ENCODE measurements around the gene TFPI.
A peak's percentile ranks its signal among the peaks of the same experiment; 100 is the strongest.
"Not testable (repeated sequence)": the region's sequence is repeated elsewhere in the genome, so short reads cannot be mapped to it uniquely, and the experiment has no call there.

TFPI gene

DNA sequence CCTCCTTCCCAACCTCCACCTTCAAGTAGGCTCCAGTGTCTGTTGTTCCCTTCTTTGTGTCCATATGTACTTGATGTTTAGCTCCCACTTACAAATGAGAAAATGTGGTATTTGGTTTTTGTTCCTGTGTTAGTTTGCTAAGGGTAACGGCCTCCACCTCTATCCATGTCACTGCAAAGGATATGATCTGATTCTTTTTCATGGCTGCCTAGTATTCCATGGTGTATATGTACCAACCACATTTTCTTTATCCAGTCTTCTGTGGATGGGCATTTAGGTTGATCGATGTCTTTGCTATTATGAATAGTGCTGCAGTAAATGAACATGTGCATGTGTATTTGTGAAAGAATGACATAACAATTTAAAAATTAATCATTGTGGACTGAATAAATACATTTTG is 19.5 kb upstream of the TFPI start:
- Histone ChIP-seq H4K8ac (ENCODE audit: low read length) (no peak overlapping the region), H3K36me3 (ENCODE audit: control insufficient read depth in 1 of 2, insufficient read depth in 2 of 2, low read depth in 1 of 2, low read length in 2 of 2) (no peaks in the 10 kb centered on the region), H3K4me3 (ENCODE audit: insufficient read depth in 1 of 2, low read depth in 1 of 2, low read length in 2 of 2) (no peak overlapping the region), H2AFZ (ENCODE audit: low read depth, low read length) (no peak overlapping the region), H2BK5ac (ENCODE audit: low read depth, low read length, poor library complexity, severe bottlenecking) (no peak overlapping the region), H3K27ac (ENCODE audit: low read length, poor library complexity, severe bottlenecking) (no peak overlapping the region), H3K23ac (ENCODE audit: low read length in 2 of 2) (no peak overlapping the region), H3K4ac (ENCODE audit: low read depth in 1 of 2, low read length in 2 of 2) (no peak overlapping the region), H3K18ac (ENCODE audit: low read depth in 1 of 2, low read length in 2 of 2) (peak overlapping the region in 1 of 2 experiments; percentile 21), H2BK12ac (ENCODE audit: low read length in 2 of 2) (peak overlapping the region in 1 of 2 experiments; percentile 25), H2BK15ac (ENCODE audit: low read depth, poor library complexity, severe bottlenecking) (no peak overlapping the region), H3K4me2 (ENCODE audit: low read length, poor library complexity, severe bottlenecking) (no peak overlapping the region), H4K91ac (ENCODE audit: low read length) (peak overlapping the region; percentile 15), H3K4me1 (ENCODE audit: control insufficient read depth, insufficient read depth, low read depth, low read length) (no peaks in the 10 kb centered on the region), H2AK5ac (ENCODE audit: low read length, severe bottlenecking) (no peak overlapping the region), H3K14ac (ENCODE audit: low read length in 2 of 2) (no peak overlapping the region), H2BK120ac (ENCODE audit: low read depth, low read length) (no peak overlapping the region), H3K9me3 (ENCODE audit: control insufficient read depth, low read length) (no peaks in the 10 kb centered on the region), H3K9ac (ENCODE audit: low read length) (no peak overlapping the region), H3K79me1 (replicated peaks; ENCODE audit: low read length, poor library complexity, severe bottlenecking) (no peaks in the 10 kb centered on the region), H3K27me3 (ENCODE audit: control insufficient read depth in 1 of 2, insufficient read depth in 1 of 2, low read length in 2 of 2) (no peaks in the 10 kb centered on the region)
- no peak for DNase-seq
- WGBS: 100% methylated on average over 1 of the region's 2 CpGs

DNA sequence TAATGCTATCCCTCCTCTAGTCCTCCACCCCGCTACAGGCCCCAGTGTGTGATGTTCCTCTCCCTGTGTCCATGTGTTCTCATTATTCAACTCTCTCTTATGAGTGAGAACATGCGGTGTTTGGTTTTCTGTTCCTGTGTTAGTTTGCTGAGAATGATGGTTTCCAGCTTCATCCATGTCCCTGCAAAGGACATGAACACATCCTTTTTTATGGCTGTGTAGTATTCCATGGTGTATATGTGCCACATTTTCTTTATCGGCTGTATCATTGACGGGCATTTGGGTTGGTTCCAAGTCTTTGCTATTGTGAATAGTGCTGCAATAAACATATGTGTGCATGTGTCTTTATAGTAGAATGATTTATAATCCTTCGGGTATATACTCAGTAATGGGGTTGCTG is 17.8 kb upstream of the TFPI start:
- H4K91ac ChIP-seq (ENCODE audit: low read length); H3K4me3 ChIP-seq (ENCODE audit: insufficient read depth in 1 of 2, low read depth in 1 of 2, low read length in 2 of 2): not testable (repeated sequence)
- WGBS: 93% methylated on average over 2 of the region's 5 CpGs

GRCh38 chr2:187569571-187569970 is 15.3 kb upstream of the TFPI start:
- Histone ChIP-seq H3K9ac (ENCODE audit: low read length) (no peak overlapping the region), H3K23ac (ENCODE audit: low read length in 2 of 2) (no peak overlapping the region), H3K27ac (ENCODE audit: low read length, poor library complexity, severe bottlenecking) (no peak overlapping the region), H3K4ac (ENCODE audit: low read depth in 1 of 2, low read length in 2 of 2) (no peak overlapping the region), H2AK5ac (ENCODE audit: low read length, severe bottlenecking) (no peak overlapping the region), H2BK5ac (ENCODE audit: low read depth, low read length, poor library complexity, severe bottlenecking) (no peak overlapping the region), H2BK15ac (ENCODE audit: low read depth, poor library complexity, severe bottlenecking) (no peak overlapping the region), H2BK12ac (ENCODE audit: low read length in 2 of 2) (no peak overlapping the region), H3K14ac (ENCODE audit: low read length in 2 of 2) (no peak overlapping the region), H3K9me3 (ENCODE audit: control insufficient read depth, low read length) (no peaks in the 10 kb centered on the region), H3K27me3 (ENCODE audit: control insufficient read depth in 1 of 2, insufficient read depth in 1 of 2, low read length in 2 of 2) (no peaks in the 10 kb centered on the region), H3K18ac (ENCODE audit: low read depth in 1 of 2, low read length in 2 of 2) (no peak overlapping the region), H2BK120ac (ENCODE audit: low read depth, low read length) (no peak overlapping the region), H3K36me3 (ENCODE audit: control insufficient read depth in 1 of 2, insufficient read depth in 2 of 2, low read depth in 1 of 2, low read length in 2 of 2) (no peaks in the 10 kb centered on the region), H3K4me3 (ENCODE audit: insufficient read depth in 1 of 2, low read depth in 1 of 2, low read length in 2 of 2) (no peak overlapping the region), H3K79me1 (replicated peaks; ENCODE audit: low read length, poor library complexity, severe bottlenecking) (no peaks in the 10 kb centered on the region), H4K8ac (ENCODE audit: low read length) (no peak overlapping the region), H3K4me2 (ENCODE audit: low read length, poor library complexity, severe bottlenecking) (no peak overlapping the region), H3K4me1 (ENCODE audit: control insufficient read depth, insufficient read depth, low read depth, low read length) (no peaks in the 10 kb centered on the region), H4K91ac (ENCODE audit: low read length) (no peak overlapping the region), H2AFZ (ENCODE audit: low read depth, low read length) (no peak overlapping the region)
- no peak for DNase-seq

More for the DNA sequence above, 17.8 kb upstream of the TFPI start:
- H3K36me3 ChIP-seq (ENCODE audit: control insufficient read depth in 1 of 2, insufficient read depth in 2 of 2, low read depth in 1 of 2, low read length in 2 of 2); H3K4ac ChIP-seq (ENCODE audit: low read depth in 1 of 2, low read length in 2 of 2); H3K18ac ChIP-seq (ENCODE audit: low read depth in 1 of 2, low read length in 2 of 2); H2AFZ ChIP-seq (ENCODE audit: low read depth, low read length); H2BK120ac ChIP-seq (ENCODE audit: low read depth, low read length); H3K4me2 ChIP-seq (ENCODE audit: low read length, poor library complexity, severe bottlenecking); H3K14ac ChIP-seq (ENCODE audit: low read length in 2 of 2); H3K27ac ChIP-seq (ENCODE audit: low read length, poor library complexity, severe bottlenecking); H4K8ac ChIP-seq (ENCODE audit: low read length); H2BK12ac ChIP-seq (ENCODE audit: low read length in 2 of 2); H3K27me3 ChIP-seq (ENCODE audit: control insufficient read depth in 1 of 2, insufficient read depth in 1 of 2, low read length in 2 of 2); H3K23ac ChIP-seq (ENCODE audit: low read length in 2 of 2); H2BK5ac ChIP-seq (ENCODE audit: low read depth, low read length, poor library complexity, severe bottlenecking); H2AK5ac ChIP-seq (ENCODE audit: low read length, severe bottlenecking); H3K79me1 ChIP-seq (replicated peaks; ENCODE audit: low read length, poor library complexity, severe bottlenecking); DNase-seq; H3K9me3 ChIP-seq (ENCODE audit: control insufficient read depth, low read length); H3K4me1 ChIP-seq (ENCODE audit: control insufficient read depth, insufficient read depth, low read depth, low read length); H2BK15ac ChIP-seq (ENCODE audit: low read depth, poor library complexity, severe bottlenecking); H3K9ac ChIP-seq (ENCODE audit: low read length): not testable (repeated sequence)

DNA sequence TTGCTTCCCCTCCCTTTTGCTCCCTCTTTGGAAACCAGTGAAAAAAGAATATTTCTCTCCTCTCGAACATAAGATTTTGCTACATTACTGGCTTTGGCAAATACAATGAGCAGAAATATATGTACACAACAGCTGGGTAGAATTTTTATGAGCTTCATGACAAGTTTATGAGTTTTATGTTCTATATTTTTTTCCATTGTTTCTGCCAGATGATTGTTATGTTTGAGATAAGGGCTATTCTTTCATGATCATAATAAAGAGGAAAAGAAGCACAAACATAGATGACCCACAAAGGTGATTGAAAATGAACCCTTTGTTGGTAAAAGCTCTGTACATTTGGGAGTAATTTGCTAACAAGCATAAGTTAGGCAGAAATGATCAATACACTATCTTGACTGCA is 14.8 kb upstream of the TFPI start:
- Histone ChIP-seq H3K27ac (ENCODE audit: low read length, poor library complexity, severe bottlenecking) (no peak overlapping the region), H2BK5ac (ENCODE audit: low read depth, low read length, poor library complexity, severe bottlenecking) (no peak overlapping the region), H3K79me1 (replicated peaks; ENCODE audit: low read length, poor library complexity, severe bottlenecking) (no peaks in the 10 kb centered on the region), H4K8ac (ENCODE audit: low read length) (no peak overlapping the region), H2BK15ac (ENCODE audit: low read depth, poor library complexity, severe bottlenecking) (no peak overlapping the region), H3K23ac (ENCODE audit: low read length in 2 of 2) (no peak overlapping the region), H2AFZ (ENCODE audit: low read depth, low read length) (no peak overlapping the region), H3K14ac (ENCODE audit: low read length in 2 of 2) (no peak overlapping the region), H4K91ac (ENCODE audit: low read length) (no peak overlapping the region), H2BK12ac (ENCODE audit: low read length in 2 of 2) (no peak overlapping the region), H3K18ac (ENCODE audit: low read depth in 1 of 2, low read length in 2 of 2) (no peak overlapping the region), H3K4me2 (ENCODE audit: low read length, poor library complexity, severe bottlenecking) (no peak overlapping the region), H3K4ac (ENCODE audit: low read depth in 1 of 2, low read length in 2 of 2) (no peak overlapping the region), H3K36me3 (ENCODE audit: control insufficient read depth in 1 of 2, insufficient read depth in 2 of 2, low read depth in 1 of 2, low read length in 2 of 2) (no peaks in the 10 kb centered on the region), H3K4me3 (ENCODE audit: insufficient read depth in 1 of 2, low read depth in 1 of 2, low read length in 2 of 2) (no peak overlapping the region), H2BK120ac (ENCODE audit: low read depth, low read length) (no peak overlapping the region), H3K4me1 (ENCODE audit: control insufficient read depth, insufficient read depth, low read depth, low read length) (no peaks in the 10 kb centered on the region), H3K27me3 (ENCODE audit: control insufficient read depth in 1 of 2, insufficient read depth in 1 of 2, low read length in 2 of 2) (no peaks in the 10 kb centered on the region), H2AK5ac (ENCODE audit: low read length, severe bottlenecking) (no peak overlapping the region), H3K9ac (ENCODE audit: low read length) (no peak overlapping the region), H3K9me3 (ENCODE audit: control insufficient read depth, low read length) (no peaks in the 10 kb centered on the region)
- WGBS: no CpG with 5 or more reads among the region's 1 CpG
- no peak for DNase-seq
